Cardiac muscle cell (in vitro differentiated cells and primary cell): ENCODE measurements around the gene MAFB. TPM values are rescaled to one million over a fixed set of nuclear protein-coding genes. Genes with fewer than 3 reads are reported as not detected.

Experiments
- DNase-seq, 2 donors: peaks; one replicate each; pipeline versions ENCODE4 v3.0.0 to v3.0.0-alpha.2; 2010 to 2017; ENCODE audit warnings: low read depth in 1 of 2, low spot score in 1 of 2
- H3K27ac ChIP-seq: fragments of 200-600 bp; sonication (generic); 2 replicates; pipeline ENCODE4 v1.5.1; 2016
- H3K27me3 ChIP-seq: fragments of 200-600 bp; sonication (generic); 2 replicates; pipeline ENCODE4 v1.6.0; 2016; ENCODE audit warnings: control low read depth
- H3K36me3 ChIP-seq: fragments of 200-600 bp; sonication (generic); 2 replicates; pipeline ENCODE4 v1.5.1; 2016; ENCODE audit warnings: control low read depth
- H3K4me1 ChIP-seq: fragments of 200-600 bp; sonication (generic); 2 replicates; pipeline ENCODE4 v1.8.1; 2017; ENCODE audit warnings: low read depth, mild to moderate bottlenecking, mixed run types
- H3K4me3 ChIP-seq: fragments of 200-600 bp; sonication (generic); 2 replicates; pipeline ENCODE4 v1.5.1; 2016; ENCODE audit warnings: mild to moderate bottlenecking
- H3K9me3 ChIP-seq: fragments of 200-600 bp; sonication (generic); 2 replicates; pipeline ENCODE4 v1.5.1; 2017; ENCODE audit warnings: low read depth, mild to moderate bottlenecking, control low read depth
- CTCF ChIP-seq: IDR thresholded peaks from 2 replicates; pipeline ENCODE4 v1.5.1; 2012; ENCODE audit warnings: low read depth, mild to moderate bottlenecking, low read length
- polyA plus RNA-seq: library from polyadenylated mRNA; unstranded; fragments of >200 nt; fragmentation: Nextera tagmentation; extraction: Ambion mirVana; gene quantifications from 2 replicates; pipeline ENCODE4 v1.2.1, GENCODE V29; 2016
- total RNA-seq: library from RNA; depleted of rRNA; stranded (reverse); fragments of >200 nt; gene quantifications from 2 replicates; pipeline ENCODE4 v1.2.3, GENCODE V29; 2016

The MAFB gene
- total and polyA plus RNA-seq, 2 experiments from 2014 or later = 0.84 to 3.2 TPM

- no peak for TF ChIP-seq CTCF
- Histone ChIP-seq H3K4me1 (no peaks in the 10 kb centered on the region), H3K27ac (no peak overlapping the region), H3K9me3 (no peaks in the 10 kb centered on the region), H3K4me3 (no peak overlapping the region), H3K27me3 (no peaks in the 10 kb centered on the region), H3K36me3 (no peaks in the 10 kb centered on the region)
- DNase-seq = peak in 1 of 2 donors; percentile 67
Observed at GRCh38 chr20:40652441-40652987, 36.5 kb downstream of the MAFB start.

GRCh38 chr20:40651151-40651550 lies 37.9 kb downstream of the MAFB start:
- Histone ChIP-seq H3K4me3 (no peak overlapping the region), H3K27ac (no peak overlapping the region), H3K4me1 (no peaks in the 10 kb centered on the region), H3K36me3 (no peaks in the 10 kb centered on the region), H3K9me3 (no peaks in the 10 kb centered on the region), H3K27me3 (no peaks in the 10 kb centered on the region)
- TF ChIP-seq CTCF = no peak
- peak in 1 of 2 donors; percentile 81 for DNase-seq

GRCh38 chr20:40650707-40651106 lies 38.3 kb downstream of the MAFB start:
- no peaks in the 10 kb centered on the region for H3K36me3 ChIP-seq
- H3K27me3 ChIP-seq = no peaks in the 10 kb centered on the region
- no peak overlapping the region for H3K27ac ChIP-seq
- TF ChIP-seq CTCF = no peak
- no peak overlapping the region for H3K4me3 ChIP-seq
- peak in 1 of 2 donors; percentile 30 for DNase-seq
- no peaks in the 10 kb centered on the region for H3K4me1 ChIP-seq
- no peaks in the 10 kb centered on the region for H3K9me3 ChIP-seq

- no peaks in the 10 kb centered on the region for H3K27me3 ChIP-seq
- H3K4me1 ChIP-seq = no peaks in the 10 kb centered on the region
- H3K4me3 ChIP-seq = no peak overlapping the region
- no peaks in the 10 kb centered on the region for H3K9me3 ChIP-seq
- no peaks in the 10 kb centered on the region for H3K36me3 ChIP-seq
- no peak overlapping the region for H3K27ac ChIP-seq
- DNase-seq = no peak
- no peak for TF ChIP-seq CTCF
Observed at GRCh38 chr20:40648210-40649072, 40.6 kb downstream of the MAFB start.

- no peak for DNase-seq
- Histone ChIP-seq H3K9me3 (no peaks in the 10 kb centered on the region), H3K27ac (no peak overlapping the region), H3K4me3 (no peak overlapping the region), H3K4me1 (no peaks in the 10 kb centered on the region), H3K27me3 (no peaks in the 10 kb centered on the region), H3K36me3 (no peaks in the 10 kb centered on the region)
- TF ChIP-seq CTCF = no peak
Observed at GRCh38 chr20:40646813-40647212, 42.2 kb downstream of the MAFB start.
